Stimulated activated CD4-positive, alpha-beta T cell treated with anti-CD3 and anti-CD28 coated beads, Interleukin-1b, Interleukin-23, amount 100 ng/mL, for 1 hour (primary cell): ENCODE measurements around the gene PAM16.
"Not testable (repeated sequence)": the region's sequence is repeated elsewhere in the genome, so short reads cannot be mapped to it uniquely, and the experiment has no call there.

Experiments
- DNase-seq, 2 donors: peaks; one replicate each; pipeline ENCODE4 v3.0.0-alpha.2; 2020; ENCODE audit warnings: low read depth in 2 of 2

PAM16 gene

GRCh38 chr16:4350787-4351659 lies at the start of gene PAM16:
Gene PAM16 (minus strand): TSS chr16:4351321. CDS start chr16:4351234, 87 bp downstream.
- peak; percentile 94 to 98 for DNase-seq

- no peak for DNase-seq
Observed at GRCh38 chr16:4399001-4399730, 48.0 kb upstream of the PAM16 start.

- DNase-seq = no peak
Observed at GRCh38 chr16:4395055-4395726, 44.1 kb upstream of the PAM16 start.

- not testable (repeated sequence) for DNase-seq
Observed at GRCh38 chr16:4393850-4394249, 42.7 kb upstream of the PAM16 start.

- no peak for DNase-seq
Observed at GRCh38 chr16:4393240-4393600, 42.1 kb upstream of the PAM16 start.

- no peak for DNase-seq
Observed at GRCh38 chr16:4392382-4393239, 41.5 kb upstream of the PAM16 start.

- no peak for DNase-seq
Observed at GRCh38 chr16:4391631-4392381, 40.7 kb upstream of the PAM16 start.

GRCh38 chr16:4390266-4391260 lies 39.4 kb upstream of the PAM16 start:
- no peak for DNase-seq

GRCh38 chr16:4389051-4389955 lies 38.2 kb upstream of the PAM16 start:
- DNase-seq = no peak

- DNase-seq = no peak
Observed at GRCh38 chr16:4388271-4389021, 37.3 kb upstream of the PAM16 start.

GRCh38 chr16:4387781-4388180 lies 36.7 kb upstream of the PAM16 start:
- DNase-seq = no peak

- no peak for DNase-seq
Observed at GRCh38 chr16:4386951-4387565, 35.9 kb upstream of the PAM16 start.

- no peak for DNase-seq
Observed at GRCh38 chr16:4386451-4386805, 35.3 kb upstream of the PAM16 start.

- no peak for DNase-seq
Observed at GRCh38 chr16:4385789-4386450, 34.8 kb upstream of the PAM16 start.

GRCh38 chr16:4385066-4385788 lies 34.1 kb upstream of the PAM16 start:
- DNase-seq = no peak

GRCh38 chr16:4384509-4384942 lies 33.4 kb upstream of the PAM16 start:
- DNase-seq = no peak
